ENCODE results near the gene RETREG3.

GRCh38 chr17:42537156-42537805 lies 71.9 kb downstream of the RETREG3 start:
- TF ChIP-seq POLR2A (IDR thresholded peaks at IDR 0.05; ENCODE audit: low read depth, low read length): no peak; the same call in 1 of the 2 replicates
- TF ChIP-seq POLR2AphosphoS5 (IDR thresholded peaks at IDR 0.05; ENCODE audit: low read depth, low read length): no peak
